ENCODE results near the gene PRF1. TPM values are rescaled to one million over a fixed set of nuclear protein-coding genes. Genes with fewer than 3 reads are reported as not detected.

PRF1 gene
- total and polyA plus RNA-seq, 4 donors = 2.5 to 3.1 (median 2.8) TPM

DNA sequence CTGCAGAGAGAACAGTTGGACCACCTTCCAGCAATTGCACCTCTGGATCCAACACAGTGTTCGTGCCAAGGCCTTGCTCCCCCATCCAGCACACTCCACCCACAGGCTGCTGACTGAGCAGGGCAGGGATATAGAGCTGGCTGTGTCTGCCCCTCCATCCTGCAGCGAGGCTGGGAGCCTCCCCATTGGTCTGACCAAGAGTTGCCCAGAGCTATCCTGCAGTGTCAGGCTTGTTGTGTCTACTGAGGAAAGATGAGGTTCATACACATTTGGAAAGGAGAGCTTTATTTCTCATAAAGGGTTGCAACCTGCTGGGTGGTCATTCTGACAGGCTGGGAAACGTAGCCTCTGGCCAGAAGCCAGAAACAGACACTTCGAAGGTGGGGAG lies 27.1 kb downstream of the PRF1 start:
- Histone ChIP-seq H3K9me3 (ENCODE audit: control insufficient read depth in 4 of 4, low read length in 3 of 4) (no peaks in the 10 kb centered on the region), H3K27ac (ENCODE audit: low read depth in 1 of 2, low read length in 2 of 2) (no peak overlapping the region), H3K27me3 (ENCODE audit: control insufficient read depth in 4 of 4, insufficient read depth in 4 of 4, low read length in 3 of 4) (no peaks in the 10 kb centered on the region), H3K4me3 (ENCODE audit: low read depth in 1 of 3, low read length in 3 of 3) (no peak overlapping the region), H3K9ac (ENCODE audit: low read depth in 1 of 2, low read length in 2 of 2) (no peak overlapping the region), H3K36me3 (ENCODE audit: control insufficient read depth in 4 of 4, insufficient read depth in 3 of 4, low read depth in 1 of 4, low read length in 3 of 4) (no peaks in the 10 kb centered on the region), H3K4me1 (ENCODE audit: control insufficient read depth in 4 of 4, insufficient read depth in 4 of 4, low read length in 3 of 4) (peaks cover 0 to 4% (median 2%) of the 10 kb centered on the region in 4 donors)
- no peak for DNase-seq (ENCODE audit: low spot score)
- 64% methylated on average over 4 of the region's 4 CpGs for WGBS
- TF ChIP-seq NR2F2 (IDR thresholded peaks at IDR 0.05) (no peak), EGR1 (IDR thresholded peaks at IDR 0.05; ENCODE audit: low read depth in 2 of 2) (no peak), GABPA (IDR thresholded peaks at IDR 0.05 in 1 of 2, conservative IDR thresholded peaks at IDR 0.05 in 1 of 2) (no peak), FOXA1 (IDR thresholded peaks at IDR 0.05) (no peak), RAD21 (IDR thresholded peaks at IDR 0.05) (no peak), RXRA (IDR thresholded peaks at IDR 0.05) (no peak), YY1 (IDR thresholded peaks at IDR 0.05) (no peak), FOXA2 (IDR thresholded peaks at IDR 0.05) (no peak)
- TF ChIP-seq, protein P1, sequence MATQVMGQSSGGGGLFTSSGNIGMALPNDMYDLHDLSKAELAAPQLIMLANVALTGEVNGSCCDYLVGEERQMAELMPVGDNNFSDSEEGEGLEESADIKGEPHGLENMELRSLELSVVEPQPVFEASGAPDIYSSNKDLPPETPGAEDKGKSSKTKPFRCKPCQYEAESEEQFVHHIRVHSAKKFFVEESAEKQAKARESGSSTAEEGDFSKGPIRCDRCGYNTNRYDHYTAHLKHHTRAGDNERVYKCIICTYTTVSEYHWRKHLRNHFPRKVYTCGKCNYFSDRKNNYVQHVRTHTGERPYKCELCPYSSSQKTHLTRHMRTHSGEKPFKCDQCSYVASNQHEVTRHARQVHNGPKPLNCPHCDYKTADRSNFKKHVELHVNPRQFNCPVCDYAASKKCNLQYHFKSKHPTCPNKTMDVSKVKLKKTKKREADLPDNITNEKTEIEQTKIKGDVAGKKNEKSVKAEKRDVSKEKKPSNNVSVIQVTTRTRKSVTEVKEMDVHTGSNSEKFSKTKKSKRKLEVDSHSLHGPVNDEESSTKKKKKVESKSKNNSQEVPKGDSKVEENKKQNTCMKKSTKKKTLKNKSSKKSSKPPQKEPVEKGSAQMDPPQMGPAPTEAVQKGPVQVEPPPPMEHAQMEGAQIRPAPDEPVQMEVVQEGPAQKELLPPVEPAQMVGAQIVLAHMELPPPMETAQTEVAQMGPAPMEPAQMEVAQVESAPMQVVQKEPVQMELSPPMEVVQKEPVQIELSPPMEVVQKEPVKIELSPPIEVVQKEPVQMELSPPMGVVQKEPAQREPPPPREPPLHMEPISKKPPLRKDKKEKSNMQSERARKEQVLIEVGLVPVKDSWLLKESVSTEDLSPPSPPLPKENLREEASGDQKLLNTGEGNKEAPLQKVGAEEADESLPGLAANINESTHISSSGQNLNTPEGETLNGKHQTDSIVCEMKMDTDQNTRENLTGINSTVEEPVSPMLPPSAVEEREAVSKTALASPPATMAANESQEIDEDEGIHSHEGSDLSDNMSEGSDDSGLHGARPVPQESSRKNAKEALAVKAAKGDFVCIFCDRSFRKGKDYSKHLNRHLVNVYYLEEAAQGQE (IDR thresholded peaks at IDR 0.05) = no peak
- TF ChIP-seq, protein P2, sequence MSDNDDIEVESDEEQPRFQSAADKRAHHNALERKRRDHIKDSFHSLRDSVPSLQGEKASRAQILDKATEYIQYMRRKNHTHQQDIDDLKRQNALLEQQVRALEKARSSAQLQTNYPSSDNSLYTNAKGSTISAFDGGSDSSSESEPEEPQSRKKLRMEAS (IDR thresholded peaks at IDR 0.05) = no peak
- TF ChIP-seq, protein P3, sequence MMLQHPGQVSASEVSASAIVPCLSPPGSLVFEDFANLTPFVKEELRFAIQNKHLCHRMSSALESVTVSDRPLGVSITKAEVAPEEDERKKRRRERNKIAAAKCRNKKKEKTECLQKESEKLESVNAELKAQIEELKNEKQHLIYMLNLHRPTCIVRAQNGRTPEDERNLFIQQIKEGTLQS (IDR thresholded peaks at IDR 0.05) = no peak
- TF ChIP-seq, protein P4, sequence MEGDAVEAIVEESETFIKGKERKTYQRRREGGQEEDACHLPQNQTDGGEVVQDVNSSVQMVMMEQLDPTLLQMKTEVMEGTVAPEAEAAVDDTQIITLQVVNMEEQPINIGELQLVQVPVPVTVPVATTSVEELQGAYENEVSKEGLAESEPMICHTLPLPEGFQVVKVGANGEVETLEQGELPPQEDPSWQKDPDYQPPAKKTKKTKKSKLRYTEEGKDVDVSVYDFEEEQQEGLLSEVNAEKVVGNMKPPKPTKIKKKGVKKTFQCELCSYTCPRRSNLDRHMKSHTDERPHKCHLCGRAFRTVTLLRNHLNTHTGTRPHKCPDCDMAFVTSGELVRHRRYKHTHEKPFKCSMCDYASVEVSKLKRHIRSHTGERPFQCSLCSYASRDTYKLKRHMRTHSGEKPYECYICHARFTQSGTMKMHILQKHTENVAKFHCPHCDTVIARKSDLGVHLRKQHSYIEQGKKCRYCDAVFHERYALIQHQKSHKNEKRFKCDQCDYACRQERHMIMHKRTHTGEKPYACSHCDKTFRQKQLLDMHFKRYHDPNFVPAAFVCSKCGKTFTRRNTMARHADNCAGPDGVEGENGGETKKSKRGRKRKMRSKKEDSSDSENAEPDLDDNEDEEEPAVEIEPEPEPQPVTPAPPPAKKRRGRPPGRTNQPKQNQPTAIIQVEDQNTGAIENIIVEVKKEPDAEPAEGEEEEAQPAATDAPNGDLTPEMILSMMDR (IDR thresholded peaks at IDR 0.05; ENCODE audit: low read depth, low read length, missing input control) = no peak

DNA sequence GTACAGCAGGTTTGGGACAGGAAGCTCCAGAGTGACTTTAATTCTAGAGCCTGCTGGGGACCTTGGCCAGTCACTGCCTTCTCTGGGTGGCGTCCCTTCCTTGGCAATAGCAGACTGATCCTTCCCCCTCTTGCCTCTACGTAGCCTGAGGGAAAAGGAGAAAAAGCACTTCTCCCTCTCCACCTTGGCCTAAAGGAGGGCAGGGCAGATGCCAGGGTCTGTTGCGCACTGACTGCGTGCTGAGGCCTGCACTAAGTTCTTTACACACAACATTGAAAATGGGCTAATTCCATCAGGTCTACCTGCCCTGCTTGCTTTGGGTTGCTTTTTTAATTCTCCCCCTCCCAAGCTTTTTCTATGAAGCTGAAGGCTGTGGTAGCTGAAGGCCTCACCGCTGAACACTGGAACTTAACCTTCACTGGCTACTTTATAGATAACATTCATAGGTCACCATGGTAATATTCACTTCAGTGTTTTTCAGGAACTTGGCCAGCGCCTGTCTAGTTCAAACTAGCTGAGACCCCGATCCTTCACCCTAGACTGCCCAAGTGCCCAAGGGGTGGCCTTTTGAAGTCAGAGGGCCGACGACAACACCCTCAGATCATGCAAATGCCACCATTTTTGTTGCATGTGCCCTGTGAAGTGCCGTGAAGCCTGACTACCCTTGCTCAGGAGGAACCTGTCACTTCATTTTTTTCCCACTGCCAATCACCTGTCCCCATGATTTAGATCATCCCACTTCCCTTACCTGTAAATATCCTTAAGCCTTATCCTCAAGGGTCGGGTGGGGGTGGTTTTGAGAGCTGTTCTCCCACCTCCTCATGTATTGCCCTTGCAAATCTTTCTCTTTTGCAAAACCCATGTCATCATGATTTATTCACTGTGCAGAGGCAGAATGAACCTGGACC lies 28.7 kb downstream of the PRF1 start:
- Histone ChIP-seq H3K27me3 (ENCODE audit: control insufficient read depth in 4 of 4, insufficient read depth in 4 of 4, low read length in 3 of 4) (no peaks in the 10 kb centered on the region), H3K27ac (ENCODE audit: low read depth in 1 of 2, low read length in 2 of 2) (no peak overlapping the region), H3K36me3 (ENCODE audit: control insufficient read depth in 4 of 4, insufficient read depth in 3 of 4, low read depth in 1 of 4, low read length in 3 of 4) (no peaks in the 10 kb centered on the region), H3K9ac (ENCODE audit: low read depth in 1 of 2, low read length in 2 of 2) (no peak overlapping the region), H3K4me1 (ENCODE audit: control insufficient read depth in 4 of 4, insufficient read depth in 4 of 4, low read length in 3 of 4) (peaks cover 0 to 4% (median 2%) of the 10 kb centered on the region in 4 donors), H3K9me3 (ENCODE audit: control insufficient read depth in 4 of 4, low read length in 3 of 4) (no peaks in the 10 kb centered on the region), H3K4me3 (ENCODE audit: low read depth in 1 of 3, low read length in 3 of 3) (no peak overlapping the region)
- DNase-seq (ENCODE audit: low spot score) = no peak
- 95% methylated on average over 11 of the region's 11 CpGs for WGBS
- TF ChIP-seq GABPA (IDR thresholded peaks at IDR 0.05 in 1 of 2, conservative IDR thresholded peaks at IDR 0.05 in 1 of 2) (no peak), NR2F2 (IDR thresholded peaks at IDR 0.05) (no peak), YY1 (IDR thresholded peaks at IDR 0.05) (no peak), JUND (IDR thresholded peaks at IDR 0.05) (no peak), RXRA (IDR thresholded peaks at IDR 0.05) (no peak), SP1 (IDR thresholded peaks at IDR 0.05) (no peak), FOXA2 (IDR thresholded peaks at IDR 0.05) (no peak), FOXA1 (IDR thresholded peaks at IDR 0.05) (no peak), EGR1 (IDR thresholded peaks at IDR 0.05; ENCODE audit: low read depth in 2 of 2) (no peak), TAF1 (conservative IDR thresholded peaks at IDR 0.05) (no peak), RAD21 (IDR thresholded peaks at IDR 0.05) (no peak)
- TF ChIP-seq, protein P4 (IDR thresholded peaks at IDR 0.05; ENCODE audit: low read depth, low read length, missing input control) = no peak
- TF ChIP-seq, protein P5, sequence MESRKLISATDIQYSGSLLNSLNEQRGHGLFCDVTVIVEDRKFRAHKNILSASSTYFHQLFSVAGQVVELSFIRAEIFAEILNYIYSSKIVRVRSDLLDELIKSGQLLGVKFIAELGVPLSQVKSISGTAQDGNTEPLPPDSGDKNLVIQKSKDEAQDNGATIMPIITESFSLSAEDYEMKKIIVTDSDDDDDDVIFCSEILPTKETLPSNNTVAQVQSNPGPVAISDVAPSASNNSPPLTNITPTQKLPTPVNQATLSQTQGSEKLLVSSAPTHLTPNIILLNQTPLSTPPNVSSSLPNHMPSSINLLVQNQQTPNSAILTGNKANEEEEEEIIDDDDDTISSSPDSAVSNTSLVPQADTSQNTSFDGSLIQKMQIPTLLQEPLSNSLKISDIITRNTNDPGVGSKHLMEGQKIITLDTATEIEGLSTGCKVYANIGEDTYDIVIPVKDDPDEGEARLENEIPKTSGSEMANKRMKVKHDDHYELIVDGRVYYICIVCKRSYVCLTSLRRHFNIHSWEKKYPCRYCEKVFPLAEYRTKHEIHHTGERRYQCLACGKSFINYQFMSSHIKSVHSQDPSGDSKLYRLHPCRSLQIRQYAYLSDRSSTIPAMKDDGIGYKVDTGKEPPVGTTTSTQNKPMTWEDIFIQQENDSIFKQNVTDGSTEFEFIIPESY (IDR thresholded peaks at IDR 0.05) = no peak
- TF ChIP-seq, protein P3 (IDR thresholded peaks at IDR 0.05) = no peak
- TF ChIP-seq, protein P2 (IDR thresholded peaks at IDR 0.05) = no peak
